Measurements from ENCODE around the gene KRR1. TPM values are rescaled to one million over a fixed set of nuclear protein-coding genes. Genes with fewer than 3 reads are reported as not detected.

KRR1 gene
- total RNA-seq (71.6 TPM), polyA plus RNA-seq (22.4 TPM)

DNA sequence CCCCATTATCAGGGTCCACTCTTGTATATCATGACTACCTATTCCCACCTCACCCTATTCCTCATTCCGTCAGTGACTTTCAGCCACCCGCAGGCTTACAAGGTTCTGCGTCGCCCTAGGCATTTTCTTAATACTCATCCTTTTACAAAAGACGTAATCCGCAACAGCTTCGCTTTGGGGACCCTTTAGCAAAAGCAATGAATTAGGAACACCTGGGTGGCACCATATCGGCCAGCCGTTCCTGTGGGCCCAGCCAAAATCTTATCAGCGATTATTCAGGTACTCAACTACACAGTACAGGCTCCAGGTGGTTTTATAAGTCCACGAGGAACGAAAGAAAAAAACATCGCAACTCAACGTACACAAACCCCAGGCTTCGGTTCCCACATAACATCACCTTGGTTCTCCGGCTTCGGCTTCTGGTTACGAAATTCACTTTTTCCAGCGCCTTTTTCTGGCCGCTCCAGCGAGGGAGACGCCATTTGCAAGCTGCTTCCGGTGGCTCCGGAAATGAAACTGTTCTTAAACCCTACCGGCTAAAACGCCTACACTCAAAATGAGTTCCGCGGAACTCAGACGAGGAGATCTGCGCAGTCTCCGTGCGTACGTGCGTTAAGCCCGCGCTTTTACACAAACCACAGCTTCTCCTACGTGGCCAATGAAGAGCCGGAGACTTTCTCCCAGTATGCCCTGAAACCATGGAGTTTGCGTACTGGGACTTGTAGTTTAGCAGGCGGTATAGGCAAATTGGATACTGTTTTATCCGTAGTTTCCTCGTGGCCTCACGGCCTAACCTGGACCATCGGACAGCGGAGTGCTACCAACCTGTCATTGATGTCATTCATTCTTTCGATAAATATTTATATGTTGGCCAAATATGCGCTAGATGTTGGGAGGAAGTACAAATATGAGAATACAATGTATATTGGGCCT is at the start of gene KRR1:
Gene KRR1, minus strand, starts transcription at position 494 of the 933 bp plus-strand sequence. Its CDS starts 12 bp downstream, at position 482.
- peak within 1 kb of the TSS; percentile 27 for H3K27ac ChIP-seq (ENCODE audit: low read depth)
- DNase-seq (ENCODE audit: extremely low spot score): peak; percentile 97
- H3K4me1 ChIP-seq (ENCODE audit: insufficient read depth): no peaks in the 10 kb centered on the region
- 3% methylated on average over 47 of the region's 47 CpGs for WGBS
- H3K4me3 ChIP-seq (ENCODE audit: low read depth, low read length): peak within 1 kb of the TSS; percentile 86
- no peaks in the 10 kb centered on the region for H3K36me3 ChIP-seq (ENCODE audit: insufficient read depth)

DNA sequence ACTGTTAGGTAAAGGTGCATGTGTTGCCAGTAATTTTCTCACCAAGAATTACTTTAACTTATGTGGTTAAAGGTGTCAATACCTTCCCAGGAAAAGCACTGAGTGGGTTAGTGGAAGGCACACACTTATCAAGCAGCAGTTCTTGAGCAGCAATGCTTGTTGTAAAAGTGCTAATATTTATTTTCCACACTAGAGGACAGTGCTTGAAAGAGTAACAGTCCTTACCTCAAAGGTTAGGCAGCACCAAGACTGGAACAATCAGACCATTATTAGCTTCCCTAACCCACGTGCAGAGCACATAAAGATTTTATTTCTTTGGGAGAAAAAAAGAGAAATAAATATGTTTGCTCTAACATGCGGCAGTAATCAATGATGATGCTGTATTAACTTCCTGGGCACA is 48.8 kb upstream of the KRR1 start:
- no peaks in the 10 kb centered on the region for H3K4me1 ChIP-seq (ENCODE audit: insufficient read depth)
- 40% methylated on average over 2 of the region's 2 CpGs for WGBS
- H3K27ac ChIP-seq (ENCODE audit: low read depth): no peak overlapping the region
- DNase-seq (ENCODE audit: extremely low spot score): no peak
- H3K4me3 ChIP-seq (ENCODE audit: low read depth, low read length): no peak overlapping the region
- no peaks in the 10 kb centered on the region for H3K36me3 ChIP-seq (ENCODE audit: insufficient read depth)

DNA sequence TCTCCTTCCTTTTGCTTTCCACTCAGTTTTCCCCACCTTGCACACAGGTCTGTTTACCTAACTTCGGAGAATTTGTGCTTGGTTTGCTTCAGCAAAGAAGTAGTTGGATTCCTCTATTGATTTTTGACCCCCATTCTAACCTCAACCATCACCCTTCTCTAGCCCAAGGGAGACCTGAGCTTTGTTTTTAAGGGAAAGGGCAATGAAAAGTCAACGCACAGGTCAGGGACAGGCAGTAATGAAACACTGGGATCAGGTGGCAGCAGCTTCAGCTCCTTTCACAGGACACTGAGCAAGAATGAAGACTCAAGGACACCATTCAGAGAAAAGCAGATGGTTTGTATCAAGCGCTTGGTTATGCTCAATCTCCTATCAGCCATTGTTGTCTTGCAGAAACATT is 46.9 kb upstream of the KRR1 start:
- DNase-seq (ENCODE audit: extremely low spot score): no peak
- Histone ChIP-seq H3K4me1 (ENCODE audit: insufficient read depth) (no peaks in the 10 kb centered on the region), H3K4me3 (ENCODE audit: low read depth, low read length) (no peak overlapping the region), H3K36me3 (ENCODE audit: insufficient read depth) (no peaks in the 10 kb centered on the region), H3K27ac (ENCODE audit: low read depth) (no peak overlapping the region)
- 80% methylated on average over 3 of the region's 3 CpGs for WGBS

DNA sequence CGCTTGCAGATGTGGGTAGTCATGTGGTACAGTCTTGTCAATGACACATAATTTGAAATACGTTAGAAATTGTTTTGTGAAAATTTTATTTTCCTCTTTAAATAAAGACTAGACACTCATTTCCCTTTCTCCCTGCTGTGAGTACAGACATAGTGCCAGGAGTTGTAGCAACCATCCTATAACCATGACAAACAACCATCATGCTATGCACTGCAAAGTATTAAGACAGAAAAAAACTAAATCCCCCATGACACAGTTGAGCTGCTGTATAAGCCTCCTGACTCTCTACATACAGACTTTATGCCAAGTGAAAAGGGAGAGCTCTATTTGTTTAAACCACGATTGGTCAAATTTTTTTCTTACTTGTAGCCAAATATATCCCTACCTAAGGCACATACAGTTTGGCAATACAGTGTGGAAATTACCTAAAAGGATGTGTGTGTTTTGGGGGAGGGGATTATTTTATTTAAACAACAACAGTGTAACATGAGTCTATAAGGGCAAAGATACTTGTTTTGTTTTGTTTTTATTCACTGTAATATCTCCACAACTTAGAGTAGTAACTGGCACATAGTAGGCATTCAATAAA is 45.0 kb upstream of the KRR1 start:
- no peak for DNase-seq (ENCODE audit: extremely low spot score)
- 28% methylated on average over 3 of the region's 3 CpGs for WGBS
- no peaks in the 10 kb centered on the region for H3K36me3 ChIP-seq (ENCODE audit: insufficient read depth)
- H3K4me3 ChIP-seq (ENCODE audit: low read depth, low read length): no peak overlapping the region
- no peak overlapping the region for H3K27ac ChIP-seq (ENCODE audit: low read depth)
- H3K4me1 ChIP-seq (ENCODE audit: insufficient read depth): no peaks in the 10 kb centered on the region

DNA sequence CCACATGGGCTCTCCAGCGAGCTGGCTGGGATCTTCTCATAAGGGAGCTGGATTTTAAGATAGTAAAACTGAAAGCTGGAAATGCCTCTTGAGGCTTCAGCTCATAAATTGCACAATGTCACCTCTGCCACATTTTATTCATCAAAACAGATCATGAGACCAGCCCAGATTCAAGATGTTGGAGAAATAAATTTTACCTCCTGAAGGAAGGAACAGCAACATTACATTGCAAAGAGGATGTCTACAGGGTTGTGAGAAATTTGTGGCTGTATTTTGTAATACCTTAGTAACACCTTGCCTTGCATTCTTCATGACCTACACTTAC is 43.1 kb upstream of the KRR1 start:
- no peak overlapping the region for H3K27ac ChIP-seq (ENCODE audit: low read depth)
- H3K4me1 ChIP-seq (ENCODE audit: insufficient read depth): no peaks in the 10 kb centered on the region
- DNase-seq (ENCODE audit: extremely low spot score): no peak
- H3K36me3 ChIP-seq (ENCODE audit: insufficient read depth): no peaks in the 10 kb centered on the region
- WGBS: 52% methylated on average over 1 of the region's 1 CpG
- no peak overlapping the region for H3K4me3 ChIP-seq (ENCODE audit: low read depth, low read length)

DNA sequence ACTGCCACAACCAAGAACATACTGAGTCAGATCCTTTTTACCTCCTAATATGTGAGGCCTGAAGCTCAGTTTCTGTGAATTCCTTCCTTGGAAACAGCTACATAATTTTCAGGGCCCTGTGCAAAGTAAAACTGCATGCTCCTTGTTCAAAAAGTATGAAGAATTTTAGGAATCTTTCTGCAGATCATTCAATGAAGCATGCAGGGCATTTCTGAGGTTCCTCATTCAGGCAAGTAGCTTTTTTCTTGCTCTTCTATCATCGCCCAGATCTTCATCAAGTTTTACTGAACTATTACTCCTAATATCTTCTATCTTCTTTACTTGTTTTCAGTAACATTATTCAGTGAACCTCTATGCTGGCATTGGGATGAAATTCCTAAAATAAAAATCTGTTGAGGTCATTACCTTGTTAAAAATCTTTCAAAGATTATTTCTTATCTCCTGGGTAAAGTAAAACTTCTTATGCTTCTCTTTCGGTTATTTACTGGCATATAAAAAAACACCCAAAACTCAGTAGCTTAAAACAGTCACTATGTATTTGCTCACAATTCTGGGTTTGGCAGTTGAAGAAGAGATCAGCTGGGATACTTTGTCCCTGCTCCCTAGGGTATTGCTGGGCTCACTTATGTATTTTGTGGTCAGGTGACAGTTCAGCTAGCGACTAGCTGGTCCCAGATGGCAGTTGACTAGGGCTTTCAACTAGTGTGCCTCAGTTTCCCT is 42.6 kb upstream of the KRR1 start:
- H3K4me1 ChIP-seq (ENCODE audit: insufficient read depth): no peaks in the 10 kb centered on the region
- no peak for DNase-seq (ENCODE audit: extremely low spot score)
- H3K27ac ChIP-seq (ENCODE audit: low read depth): no peak overlapping the region
- H3K4me3 ChIP-seq (ENCODE audit: low read depth, low read length): no peak overlapping the region
- WGBS: 45% methylated on average over 3 of the region's 3 CpGs
- no peaks in the 10 kb centered on the region for H3K36me3 ChIP-seq (ENCODE audit: insufficient read depth)

DNA sequence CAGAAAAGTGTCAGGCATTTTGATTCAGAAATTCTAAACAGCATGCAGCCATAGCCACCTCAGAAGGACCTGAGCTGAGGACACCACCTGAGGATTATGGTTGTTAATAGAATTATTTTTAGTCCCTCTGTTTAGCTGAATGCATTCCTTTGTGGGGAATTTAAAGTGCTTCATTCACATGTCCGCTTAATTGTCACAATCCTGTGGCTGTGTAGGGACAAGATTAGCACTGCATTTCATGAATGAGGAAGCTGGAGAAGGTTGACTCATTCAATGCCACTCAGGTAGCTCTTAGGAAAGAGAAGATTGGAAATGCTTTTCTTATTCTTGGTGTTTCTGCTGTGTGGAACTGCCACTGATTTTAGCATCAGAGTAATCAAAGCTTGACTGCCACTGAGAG is 42.0 kb upstream of the KRR1 start:
- WGBS: 55% methylated on average over 1 of the region's 1 CpG
- no peak for DNase-seq (ENCODE audit: extremely low spot score)
- Histone ChIP-seq H3K4me3 (ENCODE audit: low read depth, low read length) (no peak overlapping the region), H3K36me3 (ENCODE audit: insufficient read depth) (no peaks in the 10 kb centered on the region), H3K4me1 (ENCODE audit: insufficient read depth) (no peaks in the 10 kb centered on the region), H3K27ac (ENCODE audit: low read depth) (no peak overlapping the region)

DNA sequence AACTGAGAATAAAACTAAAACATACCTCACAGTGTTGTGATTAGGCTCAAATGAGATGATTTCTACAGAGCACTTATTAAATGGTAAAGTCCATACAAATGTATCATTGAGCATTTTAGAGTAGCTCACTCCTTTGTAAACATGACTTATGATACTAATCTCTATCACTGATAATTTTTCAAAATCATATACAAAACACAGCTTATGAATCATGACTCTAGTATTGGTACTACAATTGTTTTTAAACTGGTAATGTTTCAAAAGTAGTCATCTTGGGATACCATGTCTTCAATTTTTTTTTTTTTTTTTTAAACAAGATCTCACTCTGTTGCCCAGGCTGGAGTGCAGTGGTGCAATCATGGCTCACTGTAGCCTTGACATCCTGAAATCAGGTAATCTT is 40.1 kb upstream of the KRR1 start:
- no peak for DNase-seq (ENCODE audit: extremely low spot score)
- no peaks in the 10 kb centered on the region for H3K4me1 ChIP-seq (ENCODE audit: insufficient read depth)
- H3K4me3 ChIP-seq (ENCODE audit: low read depth, low read length): no peak overlapping the region
- no peak overlapping the region for H3K27ac ChIP-seq (ENCODE audit: low read depth)
- H3K36me3 ChIP-seq (ENCODE audit: insufficient read depth): no peaks in the 10 kb centered on the region

DNA sequence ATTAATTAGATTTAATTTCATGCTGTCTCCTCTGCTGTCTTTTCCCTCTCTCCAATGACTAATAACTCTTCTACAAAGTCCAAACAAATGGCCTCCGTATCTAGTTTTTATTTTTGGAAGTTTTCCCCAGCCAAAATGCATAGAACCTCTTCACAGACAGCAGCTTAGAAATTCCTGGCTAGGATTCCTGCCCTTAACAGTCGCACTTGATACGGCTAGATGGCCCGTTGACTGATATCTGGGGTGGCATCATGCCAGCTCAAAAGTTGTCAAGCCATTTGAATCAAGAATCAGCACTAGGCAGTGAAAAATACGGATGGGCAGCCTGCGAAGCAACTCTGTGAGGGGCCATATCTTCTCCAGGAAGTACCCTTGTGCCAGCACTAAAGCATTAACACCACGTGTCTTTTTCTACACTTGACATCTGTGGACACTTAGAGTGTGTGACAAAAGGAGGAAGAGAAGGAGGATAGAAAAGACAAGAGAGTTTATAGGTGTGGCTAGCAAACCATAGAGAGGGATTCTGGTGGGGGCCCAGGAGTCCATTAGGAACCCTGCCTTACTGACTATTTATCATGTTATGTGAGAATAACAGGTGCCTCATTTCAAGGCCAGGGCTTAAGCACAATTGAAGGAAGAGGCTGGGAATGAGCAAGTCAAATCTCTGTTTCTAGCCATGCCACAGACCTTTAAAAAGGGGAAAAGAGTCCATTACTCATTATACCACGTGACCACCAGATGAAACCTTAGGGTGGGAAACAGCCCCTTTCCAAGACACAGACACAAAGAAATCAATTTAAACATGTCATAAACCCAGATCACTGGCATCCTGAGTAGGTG is 39.2 kb upstream of the KRR1 start:
- 22% methylated on average over 8 of the region's 8 CpGs for WGBS
- Histone ChIP-seq H3K27ac (ENCODE audit: low read depth) (no peak overlapping the region), H3K4me1 (ENCODE audit: insufficient read depth) (no peaks in the 10 kb centered on the region), H3K36me3 (ENCODE audit: insufficient read depth) (no peaks in the 10 kb centered on the region), H3K4me3 (ENCODE audit: low read depth, low read length) (no peak overlapping the region)
- DNase-seq (ENCODE audit: extremely low spot score): no peak

DNA sequence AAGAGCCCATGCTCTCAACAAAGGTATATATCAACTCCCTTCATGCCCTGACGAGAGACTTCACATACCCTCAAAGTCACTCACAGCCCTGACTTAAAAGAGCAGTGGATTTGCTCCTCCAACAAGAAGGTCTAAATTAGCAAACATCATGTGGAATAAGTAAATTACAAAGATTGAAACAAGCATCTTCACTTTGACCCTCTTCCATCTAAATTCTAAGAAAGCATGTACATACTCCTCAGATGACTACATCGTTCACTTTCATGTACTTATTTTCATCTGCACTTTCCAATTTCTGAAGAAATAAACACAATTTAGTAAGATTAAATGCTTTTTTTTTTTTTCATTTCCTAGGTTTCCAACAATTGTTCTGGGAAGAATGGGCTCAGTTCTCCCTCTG is 38.6 kb upstream of the KRR1 start:
- WGBS: 69% methylated on average over 2 of the region's 2 CpGs
- Histone ChIP-seq H3K4me1 (ENCODE audit: insufficient read depth) (no peaks in the 10 kb centered on the region), H3K27ac (ENCODE audit: low read depth) (no peak overlapping the region), H3K36me3 (ENCODE audit: insufficient read depth) (no peaks in the 10 kb centered on the region), H3K4me3 (ENCODE audit: low read depth, low read length) (no peak overlapping the region)
- DNase-seq (ENCODE audit: extremely low spot score): no peak

DNA sequence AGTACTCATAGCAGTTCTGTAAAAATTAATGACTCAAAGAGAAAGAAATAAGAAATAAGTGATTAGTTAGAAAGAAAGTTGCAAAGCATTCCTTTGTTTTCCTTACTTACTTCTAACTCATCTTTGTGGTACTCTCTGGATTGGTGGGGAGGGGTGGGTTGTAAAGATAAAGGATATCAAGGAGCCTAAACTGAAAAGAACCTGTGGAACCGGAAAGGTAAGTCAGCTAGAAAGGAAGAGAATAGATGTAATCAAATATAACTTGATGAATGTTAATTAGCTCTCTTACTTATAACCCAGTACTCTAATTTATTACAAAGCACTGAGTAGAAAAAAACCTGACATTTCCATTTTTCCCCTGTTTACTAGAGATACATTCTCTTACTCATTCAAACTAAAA is 37.5 kb upstream of the KRR1 start:
- no peaks in the 10 kb centered on the region for H3K36me3 ChIP-seq (ENCODE audit: insufficient read depth)
- H3K4me1 ChIP-seq (ENCODE audit: insufficient read depth): no peaks in the 10 kb centered on the region
- H3K27ac ChIP-seq (ENCODE audit: low read depth): no peak overlapping the region
- DNase-seq (ENCODE audit: extremely low spot score): no peak
- H3K4me3 ChIP-seq (ENCODE audit: low read depth, low read length): no peak overlapping the region
- 89% methylated on average over 1 of the region's 1 CpG for WGBS

DNA sequence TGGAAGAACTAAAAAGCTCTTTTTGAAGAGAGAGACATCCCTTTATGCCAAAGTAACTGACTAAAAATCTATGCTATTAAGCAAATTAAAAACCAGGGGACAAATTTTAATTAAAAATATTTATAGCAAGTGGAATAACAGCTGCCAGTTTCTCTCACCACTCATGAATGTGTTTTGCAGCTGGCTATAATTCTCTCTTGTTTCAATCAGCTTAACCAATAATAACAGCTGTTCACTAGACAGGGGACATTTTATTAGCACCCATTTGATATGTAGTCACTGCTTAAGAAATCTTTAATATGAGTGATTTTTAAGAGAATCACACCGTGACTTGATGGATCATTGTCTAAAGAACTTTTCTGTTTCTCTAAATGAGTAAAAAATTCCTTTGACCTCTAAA is 34.2 kb upstream of the KRR1 start:
- Histone ChIP-seq H3K4me3 (ENCODE audit: low read depth, low read length) (no peak overlapping the region), H3K36me3 (ENCODE audit: insufficient read depth) (no peaks in the 10 kb centered on the region), H3K4me1 (ENCODE audit: insufficient read depth) (no peaks in the 10 kb centered on the region), H3K27ac (ENCODE audit: low read depth) (no peak overlapping the region)
- DNase-seq (ENCODE audit: extremely low spot score): no peak
- WGBS: 94% methylated on average over 1 of the region's 1 CpG

DNA sequence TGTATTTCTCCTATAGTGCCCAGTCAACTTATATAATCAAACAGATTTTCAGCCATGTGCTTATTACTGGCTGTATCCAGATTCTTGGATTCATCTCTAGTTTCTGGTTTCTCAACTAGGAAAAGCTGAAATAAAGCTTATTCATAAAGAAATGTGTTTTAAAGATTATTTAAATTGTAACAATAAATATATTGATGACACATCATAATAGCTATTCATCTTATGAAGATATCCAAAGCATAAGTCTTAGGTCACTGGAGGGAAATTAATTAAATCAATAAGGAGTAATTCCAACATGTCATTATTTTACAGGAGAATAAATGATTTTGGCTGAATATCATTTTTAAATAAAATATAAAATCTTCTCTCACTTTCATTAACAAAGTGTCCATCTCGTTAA is 32.1 kb upstream of the KRR1 start:
- WGBS: 94% methylated on average over 1 of the region's 1 CpG
- no peak overlapping the region for H3K27ac ChIP-seq (ENCODE audit: low read depth)
- H3K36me3 ChIP-seq (ENCODE audit: insufficient read depth): no peaks in the 10 kb centered on the region
- no peaks in the 10 kb centered on the region for H3K4me1 ChIP-seq (ENCODE audit: insufficient read depth)
- no peak overlapping the region for H3K4me3 ChIP-seq (ENCODE audit: low read depth, low read length)
- no peak for DNase-seq (ENCODE audit: extremely low spot score)

Data from urinary bladder (tissue), 4 donors.